H1 (cell line): ENCODE measurements around the gene PDIA5. TPM values are rescaled to one million over a fixed set of nuclear protein-coding genes. Genes with fewer than 3 reads are reported as not detected.

Experiments used
- CTCF ChIA-PET: fragments of 300-600 bp; sonication (Branson Sonifier 250); formaldehyde crosslinking; loops from one replicate; lab custom pipeline; 2021; ENCODE audit not compliant: partially characterized antibody; lab: Charles Lee
- POLR2A ChIA-PET: fragments of 300-600 bp; sonication (Branson Sonifier 250); formaldehyde crosslinking; loops from one replicate; lab custom pipeline; 2021; ENCODE audit warnings: inconsistent platforms; ENCODE audit not compliant: partially characterized antibody; lab: Charles Lee
- DNase-seq, 2 experiments: peaks; one replicate each; pipeline versions ENCODE4 v3.0.0 to v3.0.0-alpha.2; 2010 to 2022; ENCODE audit warnings: low spot score in 2 of 2, low read depth in 1 of 2, mixed read lengths in 1 of 2
- FAIRE-seq: peaks from 2 replicates; lab custom pipeline; 2011; peaks lifted over from hg19 to GRCh38; lab: Jason Lieb, UNC
- H2AFZ ChIP-seq: 2 replicates; pipeline ENCODE4 v1.8.1; 2012; ENCODE audit warnings: low read length, inconsistent platforms
- H2AK5ac ChIP-seq: 2 replicates; pipeline ENCODE4 v1.6.1; 2013; ENCODE audit warnings: low read depth, low read length
- H2BK120ac ChIP-seq: replicated peaks from 2 replicates; pipeline ENCODE3; 2013; ENCODE audit warnings: low read depth, low read length, inconsistent platforms
- H2BK12ac ChIP-seq: 2 replicates; pipeline ENCODE4 v1.6.1; 2013; ENCODE audit warnings: low read depth, low read length
- H2BK15ac ChIP-seq: 2 replicates; pipeline ENCODE4 v1.6.1; 2013; ENCODE audit warnings: low read length
- H2BK20ac ChIP-seq: 2 replicates; pipeline ENCODE4 v1.6.1; 2013; ENCODE audit warnings: low read length
- H2BK5ac ChIP-seq: 2 replicates; pipeline ENCODE4 v1.6.1; 2013; ENCODE audit warnings: low read depth, low read length
- H3K14ac ChIP-seq: 2 replicates; pipeline ENCODE4 v1.6.1; 2013; ENCODE audit warnings: inconsistent platforms; ENCODE audit not compliant: insufficient read length
- H3K18ac ChIP-seq: 2 replicates; pipeline ENCODE4 v1.6.1; 2013; ENCODE audit warnings: low read length; ENCODE audit errors: extremely low read depth
- H3K23ac ChIP-seq: 2 replicates; pipeline ENCODE4 v1.6.1; 2013; ENCODE audit warnings: inconsistent platforms; ENCODE audit not compliant: insufficient read length
- H3K23me2 ChIP-seq: 2 replicates; pipeline ENCODE4 v1.6.1; 2013; ENCODE audit warnings: low read depth, low read length
- H3K27ac ChIP-seq: 2 replicates; pipeline ENCODE4 v1.6.1; 2011; ENCODE audit warnings: low read depth, low read length, inconsistent platforms
- H3K27me3 ChIP-seq, 4 experiments: replicated peaks in 1 of 4; 1 replicate in 1 of 4; 2 replicates in 3 of 4; pipeline versions ENCODE4 v1.6.1 to v1.8.1; 2011 to 2013; ENCODE audit warnings: low read length in 3 of 4, mild to moderate bottlenecking in 3 of 4, inconsistent platforms in 2 of 4, mixed read lengths in 2 of 4, moderate library complexity in 1 of 4; ENCODE audit not compliant: control insufficient read depth in 3 of 4, insufficient read depth in 3 of 4; ENCODE audit errors: extremely low read depth in 1 of 4
- H3K36me3 ChIP-seq, 4 experiments: 2 replicates each; pipeline versions ENCODE4 v1.6.1 to v1.8.1; 2011 to 2013; ENCODE audit warnings: mild to moderate bottlenecking in 4 of 4, low read length in 3 of 4, moderate library complexity in 2 of 4, control low read depth in 1 of 4, inconsistent platforms in 1 of 4; ENCODE audit not compliant: insufficient read depth in 4 of 4, control insufficient read depth in 2 of 4
- H3K4ac ChIP-seq: replicated peaks from 2 replicates; pipeline ENCODE3; 2013; ENCODE audit warnings: low read length, low read depth, mixed read lengths, inconsistent platforms; ENCODE audit not compliant: insufficient read length
- H3K4me1 ChIP-seq, 4 experiments: replicated peaks in 1 of 4; 1 replicate in 1 of 4; 2 replicates in 3 of 4; pipeline versions ENCODE4 v1.6.1 to v1.8.1; 2011 to 2013; ENCODE audit warnings: low read length in 3 of 4, inconsistent platforms in 2 of 4, mixed read lengths in 1 of 4; ENCODE audit not compliant: insufficient read depth in 4 of 4, control insufficient read depth in 3 of 4
- H3K4me2 ChIP-seq, 2 experiments: 2 replicates each; pipeline versions ENCODE4 v1.6.1 to v1.8.1; 2011 to 2013; ENCODE audit warnings: low read depth in 2 of 2, low read length in 2 of 2, control low read depth in 1 of 2, inconsistent platforms in 1 of 2, mild to moderate bottlenecking in 1 of 2; ENCODE audit not compliant: insufficient read depth in 1 of 2
- H3K4me3 ChIP-seq, 4 experiments: fragments of 200-600, 300-600 bp in 1 of 4; sonication (generic), shearing (Covaris generic), sonication (Bioruptor Twin) in 1 of 4; 2 replicates each; pipeline versions ENCODE4 v1.5.1 to v1.8.1; 2011 to 2016; ENCODE audit warnings: low read length in 4 of 4, low read depth in 3 of 4, control low read depth in 2 of 4, inconsistent platforms in 2 of 4, mild to moderate bottlenecking in 2 of 4, mixed read lengths in 1 of 4, moderate library complexity in 1 of 4; ENCODE audit not compliant: insufficient read depth in 2 of 4; ENCODE audit errors: extremely low read depth in 1 of 4
- H3K56ac ChIP-seq: replicated peaks from 2 replicates; pipeline ENCODE3; 2013; ENCODE audit warnings: low read depth, mild to moderate bottlenecking, mixed read lengths, low read length, inconsistent platforms; ENCODE audit not compliant: insufficient read length
- H3K79me1 ChIP-seq: 2 replicates; pipeline ENCODE4 v1.6.1; 2013; ENCODE audit warnings: low read depth, low read length, control low read depth
- H3K79me2 ChIP-seq, 2 experiments: 2 replicates each; pipeline versions ENCODE4 v1.6.1 to v1.8.1; 2012 to 2013; ENCODE audit warnings: low read length in 2 of 2, mild to moderate bottlenecking in 2 of 2, inconsistent platforms in 1 of 2; ENCODE audit not compliant: insufficient read depth in 2 of 2, control insufficient read depth in 1 of 2
- H3K9ac ChIP-seq, 4 experiments: replicated peaks in 1 of 4; 1 replicate in 1 of 4; 2 replicates in 3 of 4; pipeline versions ENCODE4 v1.6.1 to v1.8.1; 2011 to 2013; ENCODE audit warnings: low read depth in 3 of 4, low read length in 3 of 4, control low read depth in 2 of 4, mild to moderate bottlenecking in 2 of 4, moderate library complexity in 2 of 4, inconsistent platforms in 1 of 4; ENCODE audit errors: extremely low read depth in 1 of 4
- H3K9me3 ChIP-seq, 2 experiments: 2 replicates each; pipeline versions ENCODE4 v1.6.1 to v1.8.1; 2012 to 2013; ENCODE audit warnings: mild to moderate bottlenecking in 2 of 2, moderate library complexity in 2 of 2, control low read depth in 1 of 2, inconsistent platforms in 1 of 2, low read depth in 1 of 2, low read length in 1 of 2, mixed read lengths in 1 of 2; ENCODE audit not compliant: insufficient read depth in 2 of 2
- H4K20me1 ChIP-seq, 2 experiments: replicated peaks in 1 of 2; 2 replicates each; pipeline versions ENCODE3 to v1.8.1; 2011 to 2013; ENCODE audit warnings: inconsistent platforms in 2 of 2, low read length in 2 of 2, mild to moderate bottlenecking in 1 of 2; ENCODE audit not compliant: insufficient read depth in 2 of 2, control insufficient read depth in 1 of 2
- H4K5ac ChIP-seq: 2 replicates; pipeline ENCODE4 v1.6.1; 2013; ENCODE audit warnings: low read length, low read depth, mixed read lengths, inconsistent platforms; ENCODE audit not compliant: insufficient read length
- H4K8ac ChIP-seq: 2 replicates; pipeline ENCODE4 v1.8.0; 2013; ENCODE audit warnings: mild to moderate bottlenecking, moderate library complexity, low read length, inconsistent platforms; ENCODE audit not compliant: insufficient read depth; ENCODE audit errors: extremely low read depth
- H4K91ac ChIP-seq: replicated peaks from 2 replicates; pipeline ENCODE3; 2013; ENCODE audit warnings: low read length, mixed read lengths, inconsistent platforms; ENCODE audit not compliant: insufficient read length
- ASH2L ChIP-seq: fragments of 200-600, 300-600 bp; sonication (generic); IDR thresholded peaks from one replicate; pipeline ENCODE4 v1.7.1; 2017; ENCODE audit warnings: low read length
- CTBP2 ChIP-seq: IDR thresholded peaks from 2 replicates; pipeline ENCODE4 v1.7.0; 2011; ENCODE audit warnings: borderline replicate concordance, mild to moderate bottlenecking, moderate library complexity, mixed read lengths, low read length; ENCODE audit not compliant: insufficient read depth, insufficient read length
- HDAC2 ChIP-seq, 2 experiments: fragments of 300-600 bp in 1 of 2; sonication (generic) in 1 of 2; IDR thresholded peaks; 2 replicates each; pipeline ENCODE4 v1.6.1; 2011 to 2012; ENCODE audit warnings: low read depth in 2 of 2, low read length in 2 of 2, mild to moderate bottlenecking in 2 of 2, moderate library complexity in 2 of 2, borderline replicate concordance in 1 of 2, inconsistent platforms in 1 of 2
- POLR2AphosphoS5 ChIP-seq: IDR thresholded peaks from 2 replicates; pipeline ENCODE4 v1.6.1; 2011; ENCODE audit warnings: low read depth, low read length
- SRF ChIP-seq: IDR thresholded peaks from 2 replicates; pipeline ENCODE4 v1.6.1; 2011; ENCODE audit warnings: mild to moderate bottlenecking, low read depth, low read length, moderate library complexity
- WGBS, 2 experiments: shearing (Covaris generic) in 1 of 2; methylation state at CpG; one replicate each; pipeline versions ENCODE4 v1.1.6 to v1.1.7; 2013 to 2015; ENCODE audit warnings: low lambda C conversion rate in 2 of 2, mixed read lengths in 2 of 2, inconsistent platforms in 1 of 2, low coverage in 1 of 2, missing lambda C conversion rate in 1 of 2; ENCODE audit not compliant: insufficient replicate concordance in 2 of 2, insufficient coverage in 1 of 2, insufficient read length in 1 of 2; ENCODE audit errors: extremely low coverage in 1 of 2, missing lambda C conversion rate in 1 of 2; 5-methylcytosine and 5-hydroxymethylcytosine counted together
- polyA plus RNA-seq, 7 experiments: library from polyadenylated mRNA; depleted of rRNA in 3 of 7; stranded (reverse) in 5 of 7; unstranded in 2 of 7; fragments of >200 nt in 5 of 7; fragments of 200-250 nt in 2 of 7; gene quantifications; 1 replicate in 5 of 7; 2 replicates in 1 of 7; 4 replicates in 1 of 7; pipeline versions ENCODE4 v1.2.1 to v1.2.3, GENCODE V29; 2011 to 2013; ENCODE audit warnings: missing spikeins in 2 of 7, mixed read lengths in 2 of 7
- total RNA-seq: library from RNA; stranded (reverse); fragmentation: NEBNext Ultra II Directional; extraction: Animal tissue kit (Norgen Biotek cat#: 25700); gene quantifications from 2 replicates; pipeline ENCODE4 v1.2.1, GENCODE V29; 2021
- TF ChIP-seq, protein P1 (sequence below): IDR thresholded peaks from 2 replicates; pipeline ENCODE4 v1.6.1; 2012; ENCODE audit warnings: low read length, inconsistent platforms
- TF ChIP-seq, protein P2 (sequence below): IDR thresholded peaks from 2 replicates; pipeline ENCODE4 v1.6.1; 2011; ENCODE audit warnings: low read depth, mild to moderate bottlenecking, low read length; ENCODE audit not compliant: insufficient read depth

The PDIA5 gene
- total and polyA plus RNA-seq, 2 of the 8 experiments (the other 6 are each of a cell fraction or from before 2014, with no cell fraction given): 18.2 to 32.8 TPM

DNA sequence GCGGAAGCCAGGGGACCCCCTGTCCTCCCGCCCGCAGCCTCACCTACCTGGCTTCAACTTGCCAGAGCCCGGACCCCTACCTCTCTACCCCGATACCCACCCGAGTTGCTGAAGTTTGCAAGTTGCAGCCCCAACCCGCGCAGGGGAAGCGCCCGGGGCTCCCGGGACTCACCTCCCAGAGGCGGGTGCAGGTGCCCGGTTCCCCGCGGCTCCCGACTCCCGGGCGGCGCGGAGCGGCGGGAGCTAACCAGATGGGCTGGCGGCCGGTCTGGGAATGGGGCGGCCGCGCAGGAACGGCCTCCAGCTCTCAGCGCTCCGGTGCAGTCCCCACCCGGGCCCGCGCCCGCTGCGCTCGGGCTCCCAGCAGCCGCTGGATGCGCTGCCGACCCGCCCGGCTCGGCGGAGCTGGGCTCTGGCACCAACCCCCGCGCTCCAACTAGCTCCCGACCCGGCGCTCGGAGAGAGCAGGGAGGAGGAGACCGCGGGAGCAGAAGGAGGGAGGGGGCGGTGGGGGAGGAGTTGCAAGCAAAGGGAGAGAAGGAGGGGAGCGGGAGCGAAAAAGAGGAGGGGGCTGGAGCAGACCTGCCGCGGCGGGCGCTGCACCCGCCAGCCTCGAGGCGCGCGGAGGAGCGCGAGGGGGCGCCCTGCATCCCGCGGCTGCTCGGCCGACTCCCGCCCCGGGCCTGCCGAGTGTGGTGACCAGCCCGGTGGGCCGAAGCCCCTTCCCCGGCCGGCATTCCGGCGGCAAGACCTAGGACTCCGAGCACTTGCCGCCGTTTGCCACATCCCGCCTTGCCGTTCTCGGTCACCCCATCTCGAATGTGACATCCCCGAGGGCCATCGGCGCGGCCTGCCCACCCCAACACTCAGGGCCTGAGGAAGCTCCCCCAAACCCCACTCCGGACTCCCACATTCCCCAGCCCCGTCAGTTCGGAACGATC, 39.3 kb upstream of the PDIA5 start, which contains the start of gene SEMA5B:
Gene SEMA5B (minus strand): TSS at position 472 of the 941 bp plus-strand sequence. CDS start 66,500 bp downstream, outside the sequence.
- H4K91ac ChIP-seq: peak within 1 kb of the TSS; percentile 88
- peak within 1 kb of the TSS; percentile 96 for H3K18ac ChIP-seq
- peak within 1 kb of the TSS; percentile 45 for H4K5ac ChIP-seq
- H2BK120ac ChIP-seq: peak within 1 kb of the TSS; percentile 45
- H3K56ac ChIP-seq: peak within 1 kb of the TSS; percentile 50
- peak within 1 kb of the TSS; percentile 62; the same call in 1 of the 2 replicates for H2BK5ac ChIP-seq
- peaks cover 0 to 1% of the 10 kb centered on the region in 2 experiments for H4K20me1 ChIP-seq
- ChIA-PET CTCF (interaction anchor here (0.7 to 9.4 kb wide), 31 partner anchors 8 to 421 kb away, joined by 3 to 151 read pairs (median 4); partner anchors contain the start of gene ADCY5), POLR2A (interaction anchor here (0.5 to 1.8 kb wide), 9 partner anchors 21 to 106 kb away, joined by 3 to 6 read pairs (median 3); no protein-coding TSS in a partner anchor)
- H3K23ac ChIP-seq: no peak within 1 kb of the TSS
- no peak within 1 kb of the TSS for H2BK20ac ChIP-seq
- H3K23me2 ChIP-seq: peaks cover 21% of the 10 kb centered on the region
- peak within 1 kb of the TSS; percentile 86 for H2BK12ac ChIP-seq
- no peak within 1 kb of the TSS for H3K14ac ChIP-seq
- H3K9me3 ChIP-seq: no peaks in the 10 kb centered on the region
- H3K27ac ChIP-seq: no peak within 1 kb of the TSS
- H2AK5ac ChIP-seq: no peak within 1 kb of the TSS
- peak within 1 kb of the TSS; percentile 53; the same call in 1 of the 2 replicates for H2BK15ac ChIP-seq
- DNase-seq: peak in 1 of 2 experiments; percentile 84
- H3K9ac ChIP-seq: peak within 1 kb of the TSS; percentile 44 to 59 (median 49)
- peak within 1 kb of the TSS; percentile 11 for H3K4ac ChIP-seq
- H3K27me3 ChIP-seq: peaks cover 0 to 18% (median 10%) of the 10 kb centered on the region in 4 experiments; a peak in 5 of 7 replicates
- H3K36me3 ChIP-seq: no peaks in the 10 kb centered on the region
- H3K79me1 ChIP-seq: no peaks in the 10 kb centered on the region
- H3K4me2 ChIP-seq: peak within 1 kb of the TSS; percentile 90 to 97
- peak within 1 kb of the TSS; percentile 76 to 90 (median 82) for H3K4me3 ChIP-seq
- peaks cover 0 to 18% of the 10 kb centered on the region in 2 experiments; a peak in 2 of 4 replicates for H3K79me2 ChIP-seq
- no peak for FAIRE-seq
- peak within 1 kb of the TSS; percentile 90 for H2AFZ ChIP-seq
- H3K4me1 ChIP-seq: peaks cover 4 to 23% (median 13%) of the 10 kb centered on the region in 4 experiments; a peak in 6 of 7 replicates
- peak within 1 kb of the TSS; percentile 81; the same call in 1 of the 2 replicates for H4K8ac ChIP-seq
- 1% methylated on average over 54 of the region's 94 CpGs; no CpG with 5 or more reads in 1 of the 2 experiments for WGBS, 2 experiments
- no peak for TF ChIP-seq POLR2AphosphoS5
- no peak for TF ChIP-seq SRF
- peak; percentile 95 for TF ChIP-seq CTBP2
- TF ChIP-seq, protein P1, sequence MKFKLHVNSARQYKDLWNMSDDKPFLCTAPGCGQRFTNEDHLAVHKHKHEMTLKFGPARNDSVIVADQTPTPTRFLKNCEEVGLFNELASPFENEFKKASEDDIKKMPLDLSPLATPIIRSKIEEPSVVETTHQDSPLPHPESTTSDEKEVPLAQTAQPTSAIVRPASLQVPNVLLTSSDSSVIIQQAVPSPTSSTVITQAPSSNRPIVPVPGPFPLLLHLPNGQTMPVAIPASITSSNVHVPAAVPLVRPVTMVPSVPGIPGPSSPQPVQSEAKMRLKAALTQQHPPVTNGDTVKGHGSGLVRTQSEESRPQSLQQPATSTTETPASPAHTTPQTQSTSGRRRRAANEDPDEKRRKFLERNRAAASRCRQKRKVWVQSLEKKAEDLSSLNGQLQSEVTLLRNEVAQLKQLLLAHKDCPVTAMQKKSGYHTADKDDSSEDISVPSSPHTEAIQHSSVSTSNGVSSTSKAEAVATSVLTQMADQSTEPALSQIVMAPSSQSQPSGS: no peak
- peak; percentile 98 for TF ChIP-seq ASH2L
- no peak for TF ChIP-seq HDAC2 (IDR thresholded peaks at IDR 0.05; ENCODE audit: borderline replicate concordance in 1 of 2, low read depth in 2 of 2, low read length in 2 of 2)
- TF ChIP-seq, protein P2, sequence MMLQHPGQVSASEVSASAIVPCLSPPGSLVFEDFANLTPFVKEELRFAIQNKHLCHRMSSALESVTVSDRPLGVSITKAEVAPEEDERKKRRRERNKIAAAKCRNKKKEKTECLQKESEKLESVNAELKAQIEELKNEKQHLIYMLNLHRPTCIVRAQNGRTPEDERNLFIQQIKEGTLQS: no peak
